SK-N-SH (cell line): ENCODE data around the gene CCDC127. TPM values are rescaled to one million over a fixed set of nuclear protein-coding genes. Genes with fewer than 3 reads are reported as not detected.

Experiments used
- CTCF ChIA-PET: fragments of 300-600, 350-600 bp; formaldehyde crosslinking; extraction: SDS; loops from one replicate; lab custom pipeline; 2021; lab: Yijun Ruan, JAX
- POLR2A ChIA-PET: fragments of 350-600 bp; sonication (Branson Sonifier 250); formaldehyde crosslinking; extraction: SDS; loops from one replicate; lab custom pipeline; 2020; ENCODE audit warnings: antibody characterized with exemption, inconsistent platforms; lab: Yijun Ruan, JAX
- DNase-seq: peaks from one replicate; pipeline ENCODE4 v3.0.0; 2012
- H2AFZ ChIP-seq: fragments of 200-600 bp; sonication (generic); 2 replicates; pipeline ENCODE4 v1.8.1; 2016; ENCODE audit warnings: antibody characterized with exemption, mild to moderate bottlenecking, low read depth
- H3F3A ChIP-seq: fragments of 200-600 bp; sonication (generic); replicated peaks from 2 replicates; pipeline ENCODE3; 2016; ENCODE audit warnings: antibody characterized with exemption, mild to moderate bottlenecking; ENCODE audit not compliant: insufficient read depth
- H3K27ac ChIP-seq, 2 experiments: fragments of 200-500 bp in 1 of 2; fragments of 200-600 bp in 1 of 2; sonication (Bioruptor generic) in 1 of 2; sonication (generic), shearing (Covaris generic) in 1 of 2; 2 replicates each; pipeline versions ENCODE4 v1.5.1 to v1.6.1; 2014 to 2016; ENCODE audit warnings: low read depth in 2 of 2, inconsistent platforms in 1 of 2, low read length in 1 of 2, mild to moderate bottlenecking in 1 of 2, mixed read lengths in 1 of 2
- H3K27me3 ChIP-seq: fragments of 200-600 bp; sonication (generic), shearing (Covaris generic); 2 replicates; pipeline ENCODE4 v1.6.1; 2016; ENCODE audit warnings: mixed run types; ENCODE audit not compliant: insufficient read depth
- H3K36me3 ChIP-seq, 2 experiments: fragments of 200-500 bp in 1 of 2; fragments of 200-600 bp in 1 of 2; sonication (Bioruptor generic) in 1 of 2; sonication (generic) in 1 of 2; replicated peaks in 1 of 2; 2 replicates each; pipeline versions ENCODE3 to v1.5.1; 2014 to 2016; ENCODE audit warnings: low read length in 1 of 2, mild to moderate bottlenecking in 1 of 2; ENCODE audit not compliant: insufficient read depth in 2 of 2, control insufficient read depth in 1 of 2
- H3K4me1 ChIP-seq, 2 experiments: fragments of 200-500 bp in 1 of 2; fragments of 200-600 bp in 1 of 2; sonication (Bioruptor generic) in 1 of 2; sonication (generic), shearing (Covaris generic) in 1 of 2; 2 replicates each; pipeline versions ENCODE4 v1.5.1 to v1.6.1; 2014 to 2016; ENCODE audit warnings: low read depth in 1 of 2, low read length in 1 of 2, mixed run types in 1 of 2; ENCODE audit not compliant: insufficient read depth in 2 of 2, control insufficient read depth in 1 of 2
- H3K4me2 ChIP-seq: fragments of 200-600 bp; sonication (generic), shearing (Covaris generic); 2 replicates; pipeline ENCODE4 v1.6.1; 2017; ENCODE audit warnings: mixed run types
- H3K4me3 ChIP-seq, 2 experiments: fragments of 200-500 bp in 1 of 2; fragments of 200-600 bp in 1 of 2; sonication (Bioruptor generic) in 1 of 2; sonication (generic), shearing (Covaris generic) in 1 of 2; 2 replicates each; pipeline versions ENCODE4 v1.5.1 to v1.8.1; 2014 to 2016; ENCODE audit warnings: low read depth in 2 of 2, inconsistent platforms in 1 of 2, low read length in 1 of 2, mild to moderate bottlenecking in 1 of 2, mixed read lengths in 1 of 2, moderate library complexity in 1 of 2
- H3K79me2 ChIP-seq: fragments of 200-600 bp; sonication (generic); 2 replicates; pipeline ENCODE4 v1.8.1; 2017; ENCODE audit warnings: mild to moderate bottlenecking; ENCODE audit not compliant: insufficient read depth
- H3K9ac ChIP-seq: fragments of 200-600 bp; sonication (generic); 2 replicates; pipeline ENCODE4 v1.6.1; 2017; ENCODE audit warnings: mixed run types
- H3K9me2 ChIP-seq: fragments of 200-600 bp; sonication (generic); 2 replicates; pipeline ENCODE4 v1.6.1; 2017; ENCODE audit warnings: mixed run types
- H3K9me3 ChIP-seq: fragments of 200-600 bp; sonication (generic); 2 replicates; pipeline ENCODE4 v1.6.1; 2017; ENCODE audit warnings: mixed run types, mild to moderate bottlenecking, moderate library complexity
- H4K20me1 ChIP-seq: fragments of 200-600 bp; sonication (generic); 2 replicates; pipeline ENCODE4 v1.6.1; 2017; ENCODE audit warnings: mild to moderate bottlenecking, mixed run types; ENCODE audit not compliant: insufficient read depth
- CHD2 ChIP-seq: fragments of 150-350 bp; IDR thresholded peaks from 2 replicates; pipeline ENCODE4 v1.6.1; 2018; ENCODE audit warnings: low read length; ENCODE audit not compliant: partially characterized antibody
- ELF1 ChIP-seq: IDR thresholded peaks from 2 replicates; pipeline ENCODE4 v1.4.0; 2012
- FOXJ3 ChIP-seq: sonication (generic); formaldehyde crosslinking; IDR thresholded peaks from 2 replicates; pipeline ENCODE4 v1.5.1; 2020; ENCODE audit warnings: mild to moderate bottlenecking, missing genetic modification reagents
- FOXM1 ChIP-seq: IDR thresholded peaks from 2 replicates; pipeline ENCODE4 v1.4.0; 2012; ENCODE audit warnings: low read depth, mild to moderate bottlenecking
- GABPA ChIP-seq: IDR thresholded peaks from 2 replicates; pipeline ENCODE4 v1.4.0; 2012; ENCODE audit warnings: low read depth, mild to moderate bottlenecking
- GATA2 ChIP-seq: sonication (generic); formaldehyde crosslinking; IDR thresholded peaks from 2 replicates; pipeline ENCODE4 v1.5.0; 2020; ENCODE audit warnings: mild to moderate bottlenecking, missing genetic modification reagents
- MEF2A ChIP-seq: IDR thresholded peaks from 2 replicates; pipeline ENCODE4 v1.4.0; 2012; ENCODE audit warnings: low read depth, borderline replicate concordance
- NFIC ChIP-seq: IDR thresholded peaks from 2 replicates; pipeline ENCODE4 v1.4.0; 2012; ENCODE audit warnings: borderline replicate concordance
- NRF1 ChIP-seq: IDR thresholded peaks from 2 replicates; pipeline ENCODE4 v1.6.1; 2012; ENCODE audit warnings: low read depth, mild to moderate bottlenecking, low read length
- RAD21 ChIP-seq: IDR thresholded peaks from 2 replicates; pipeline ENCODE4 v1.6.1; 2012; ENCODE audit warnings: mild to moderate bottlenecking, low read length
- RCOR1 ChIP-seq: fragments of 150-350 bp; IDR thresholded peaks from 2 replicates; pipeline ENCODE4 v1.6.1; 2017; ENCODE audit warnings: antibody characterized with exemption, low read length
- SIN3A ChIP-seq: IDR thresholded peaks from 2 replicates; pipeline ENCODE4 v1.6.1; 2012; ENCODE audit warnings: low read depth, mild to moderate bottlenecking, low read length, moderate library complexity, borderline replicate concordance
- TEAD4 ChIP-seq: IDR thresholded peaks from 2 replicates; pipeline ENCODE4 v1.4.0; 2012; ENCODE audit warnings: mild to moderate bottlenecking, borderline replicate concordance; ENCODE audit not compliant: insufficient read depth
- WGBS: methylation state at CpG from one replicate; pipeline ENCODE4 v1.1.6; 2017; ENCODE audit warnings: low lambda C conversion rate; 5-methylcytosine and 5-hydroxymethylcytosine counted together
- polyA plus RNA-seq, 3 experiments: library from polyadenylated mRNA; depleted of rRNA; stranded (reverse); fragments of >200 nt; gene quantifications; 2 replicates each; pipeline ENCODE4 v1.2.3, GENCODE V29; 2012
- TF ChIP-seq, protein P1 (sequence below): IDR thresholded peaks from 2 replicates; pipeline ENCODE4 v1.6.1; 2012; ENCODE audit warnings: mild to moderate bottlenecking, low read depth, low read length, moderate library complexity
- TF ChIP-seq, protein P2 (sequence below): fragments of 200-600 bp; sonication (generic); IDR thresholded peaks from 2 replicates; pipeline ENCODE4 v1.6.1; 2017; ENCODE audit warnings: antibody characterized with exemption, mild to moderate bottlenecking, moderate library complexity

The CCDC127 gene
- polyA plus RNA-seq, 1 of the 3 experiments (the other 2 are of a cell fraction) = 3.9 TPM

DNA sequence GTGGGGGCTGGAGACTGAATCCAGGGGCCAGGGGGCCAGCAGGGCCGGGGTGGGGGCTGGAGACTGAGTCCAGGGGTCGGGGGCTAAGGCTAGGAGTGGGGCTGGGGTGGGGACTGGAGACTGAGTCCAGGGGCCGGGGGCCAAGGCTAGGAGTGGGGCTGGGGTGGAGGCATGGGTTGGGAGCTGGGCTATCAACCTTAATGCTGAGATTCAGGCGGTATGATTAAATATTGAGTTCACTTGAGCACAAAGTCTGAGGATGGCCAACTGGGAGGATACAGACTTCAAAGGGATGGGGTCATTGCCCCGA lies 43.7 kb downstream of the CCDC127 start (continued):
- TF ChIP-seq, protein P1, sequence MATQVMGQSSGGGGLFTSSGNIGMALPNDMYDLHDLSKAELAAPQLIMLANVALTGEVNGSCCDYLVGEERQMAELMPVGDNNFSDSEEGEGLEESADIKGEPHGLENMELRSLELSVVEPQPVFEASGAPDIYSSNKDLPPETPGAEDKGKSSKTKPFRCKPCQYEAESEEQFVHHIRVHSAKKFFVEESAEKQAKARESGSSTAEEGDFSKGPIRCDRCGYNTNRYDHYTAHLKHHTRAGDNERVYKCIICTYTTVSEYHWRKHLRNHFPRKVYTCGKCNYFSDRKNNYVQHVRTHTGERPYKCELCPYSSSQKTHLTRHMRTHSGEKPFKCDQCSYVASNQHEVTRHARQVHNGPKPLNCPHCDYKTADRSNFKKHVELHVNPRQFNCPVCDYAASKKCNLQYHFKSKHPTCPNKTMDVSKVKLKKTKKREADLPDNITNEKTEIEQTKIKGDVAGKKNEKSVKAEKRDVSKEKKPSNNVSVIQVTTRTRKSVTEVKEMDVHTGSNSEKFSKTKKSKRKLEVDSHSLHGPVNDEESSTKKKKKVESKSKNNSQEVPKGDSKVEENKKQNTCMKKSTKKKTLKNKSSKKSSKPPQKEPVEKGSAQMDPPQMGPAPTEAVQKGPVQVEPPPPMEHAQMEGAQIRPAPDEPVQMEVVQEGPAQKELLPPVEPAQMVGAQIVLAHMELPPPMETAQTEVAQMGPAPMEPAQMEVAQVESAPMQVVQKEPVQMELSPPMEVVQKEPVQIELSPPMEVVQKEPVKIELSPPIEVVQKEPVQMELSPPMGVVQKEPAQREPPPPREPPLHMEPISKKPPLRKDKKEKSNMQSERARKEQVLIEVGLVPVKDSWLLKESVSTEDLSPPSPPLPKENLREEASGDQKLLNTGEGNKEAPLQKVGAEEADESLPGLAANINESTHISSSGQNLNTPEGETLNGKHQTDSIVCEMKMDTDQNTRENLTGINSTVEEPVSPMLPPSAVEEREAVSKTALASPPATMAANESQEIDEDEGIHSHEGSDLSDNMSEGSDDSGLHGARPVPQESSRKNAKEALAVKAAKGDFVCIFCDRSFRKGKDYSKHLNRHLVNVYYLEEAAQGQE = no peak
- TF ChIP-seq TEAD4 = no peak

DNA sequence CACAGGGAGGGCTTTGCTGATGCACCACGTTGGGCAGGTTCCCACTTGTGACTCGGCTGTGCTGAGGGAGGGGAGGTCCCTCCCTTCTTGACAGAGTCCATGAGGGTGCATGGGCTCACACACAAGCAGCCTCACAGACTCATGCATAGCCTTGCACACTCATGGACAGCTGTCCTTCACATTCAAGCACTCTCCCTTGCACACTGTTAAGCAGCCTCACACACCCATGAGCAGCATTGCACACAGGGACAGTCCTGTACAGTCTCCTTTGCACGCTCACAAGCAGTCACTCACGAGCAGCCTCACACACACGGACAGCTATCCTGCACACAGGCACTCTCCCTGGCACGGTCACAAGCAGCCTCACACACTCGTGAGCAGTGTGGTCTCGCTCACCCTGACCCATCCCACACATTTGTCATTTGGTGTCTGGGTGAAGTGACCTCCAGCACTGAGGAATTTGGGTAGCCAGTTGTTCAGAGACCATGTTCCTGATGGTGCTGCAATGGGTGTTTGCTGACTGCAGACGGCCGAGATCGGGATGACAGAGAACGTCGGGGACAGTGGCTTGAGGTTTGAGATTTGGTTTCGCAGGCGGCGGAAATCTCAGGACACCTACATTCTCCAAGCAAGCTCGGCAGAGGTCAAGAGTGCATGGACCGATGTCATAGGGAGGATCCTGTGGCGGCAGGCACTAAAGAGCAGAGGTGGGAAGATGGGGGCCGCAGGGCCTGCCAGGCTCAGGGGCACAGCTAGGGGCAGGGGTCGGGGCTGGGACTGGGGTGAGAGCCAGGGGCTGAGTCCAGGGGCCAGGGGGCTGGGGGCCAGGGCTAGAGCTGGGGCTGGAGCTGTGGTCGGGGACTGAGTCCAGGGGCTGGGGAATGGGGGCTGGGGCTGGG lies 44.3 kb downstream of the CCDC127 start:
- Histone ChIP-seq H3K27me3 (peaks cover 3% of the 10 kb centered on the region; the same call in 1 of the 2 replicates), H3K36me3 (no peaks in the 10 kb centered on the region), H3K9ac (no peak overlapping the region), H3K4me2 (no peak overlapping the region), H3K27ac (no peak overlapping the region), H3K4me3 (no peak overlapping the region), H3K4me1 (peaks cover 0 to 9% of the 10 kb centered on the region in 2 experiments; a peak in 1 of 4 replicates), H3K9me3 (no peaks in the 10 kb centered on the region), H4K20me1 (no peaks in the 10 kb centered on the region), H3F3A (no peaks in the 10 kb centered on the region), H3K79me2 (no peaks in the 10 kb centered on the region), H3K9me2 (no peaks in the 10 kb centered on the region), H2AFZ (no peak overlapping the region)
- ChIA-PET CTCF (interaction anchor here (1.5 to 1.8 kb wide), 2 partner anchors 14 to 15 kb away, joined by 3 to 9 read pairs; no protein-coding TSS in a partner anchor), POLR2A (no interaction called here)
- no peak for DNase-seq
- TF ChIP-seq GABPA (no peak), NRF1 (no peak), SIN3A (no peak), ELF1 (no peak), FOXJ3 (CRISPR knock-in tag) (no peak), MEF2A (no peak), FOXM1 (no peak), NFIC (no peak), RAD21 (no peak), GATA2 (CRISPR knock-in tag) (no peak), CHD2 (no peak), RCOR1 (no peak)
- TF ChIP-seq, protein P2, sequence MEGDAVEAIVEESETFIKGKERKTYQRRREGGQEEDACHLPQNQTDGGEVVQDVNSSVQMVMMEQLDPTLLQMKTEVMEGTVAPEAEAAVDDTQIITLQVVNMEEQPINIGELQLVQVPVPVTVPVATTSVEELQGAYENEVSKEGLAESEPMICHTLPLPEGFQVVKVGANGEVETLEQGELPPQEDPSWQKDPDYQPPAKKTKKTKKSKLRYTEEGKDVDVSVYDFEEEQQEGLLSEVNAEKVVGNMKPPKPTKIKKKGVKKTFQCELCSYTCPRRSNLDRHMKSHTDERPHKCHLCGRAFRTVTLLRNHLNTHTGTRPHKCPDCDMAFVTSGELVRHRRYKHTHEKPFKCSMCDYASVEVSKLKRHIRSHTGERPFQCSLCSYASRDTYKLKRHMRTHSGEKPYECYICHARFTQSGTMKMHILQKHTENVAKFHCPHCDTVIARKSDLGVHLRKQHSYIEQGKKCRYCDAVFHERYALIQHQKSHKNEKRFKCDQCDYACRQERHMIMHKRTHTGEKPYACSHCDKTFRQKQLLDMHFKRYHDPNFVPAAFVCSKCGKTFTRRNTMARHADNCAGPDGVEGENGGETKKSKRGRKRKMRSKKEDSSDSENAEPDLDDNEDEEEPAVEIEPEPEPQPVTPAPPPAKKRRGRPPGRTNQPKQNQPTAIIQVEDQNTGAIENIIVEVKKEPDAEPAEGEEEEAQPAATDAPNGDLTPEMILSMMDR = no peak
- WGBS = 71% methylated on average over 20 of the region's 22 CpGs
